Nephron (organoid): Measurements from ENCODE around the gene STARD10.

Source experiments
- H3K27ac Mint-ChIP-seq, 3 experiments: 2 replicates each; pipeline ENCODE4 v1.8.0; 2020; ENCODE audit warnings: mixed read lengths in 3 of 3, mild to moderate bottlenecking in 2 of 3, moderate library complexity in 1 of 3
- H3K27me3 Mint-ChIP-seq: 2 replicates; pipeline ENCODE4 v1.8.0; 2021; ENCODE audit warnings: low read depth, mild to moderate bottlenecking, moderate library complexity, mixed read lengths
- H3K36me3 Mint-ChIP-seq: 2 replicates; pipeline ENCODE4 v1.8.0; 2020; ENCODE audit warnings: low read depth, mixed read lengths
- H3K4me1 Mint-ChIP-seq: 2 replicates; pipeline ENCODE4 v1.8.0; 2020; ENCODE audit warnings: mixed read lengths
- H3K4me3 Mint-ChIP-seq, 3 experiments: 2 replicates each; pipeline ENCODE4 v1.8.0; 2020; ENCODE audit warnings: mild to moderate bottlenecking in 3 of 3, mixed read lengths in 3 of 3, moderate library complexity in 2 of 3
- H3K9me3 Mint-ChIP-seq: 2 replicates; pipeline ENCODE4 v1.8.0; 2020; ENCODE audit warnings: mixed read lengths
- TF ChIP-seq, protein P1 (sequence below), 3 experiments: fragments of 200-600 bp; sonication (generic); IDR thresholded peaks; one replicate each; pipeline ENCODE4 v1.5.0; 2021; ENCODE audit warnings: antibody characterized with exemption in 3 of 3; ENCODE audit not compliant: unreplicated experiment in 3 of 3

Gene STARD10

DNA sequence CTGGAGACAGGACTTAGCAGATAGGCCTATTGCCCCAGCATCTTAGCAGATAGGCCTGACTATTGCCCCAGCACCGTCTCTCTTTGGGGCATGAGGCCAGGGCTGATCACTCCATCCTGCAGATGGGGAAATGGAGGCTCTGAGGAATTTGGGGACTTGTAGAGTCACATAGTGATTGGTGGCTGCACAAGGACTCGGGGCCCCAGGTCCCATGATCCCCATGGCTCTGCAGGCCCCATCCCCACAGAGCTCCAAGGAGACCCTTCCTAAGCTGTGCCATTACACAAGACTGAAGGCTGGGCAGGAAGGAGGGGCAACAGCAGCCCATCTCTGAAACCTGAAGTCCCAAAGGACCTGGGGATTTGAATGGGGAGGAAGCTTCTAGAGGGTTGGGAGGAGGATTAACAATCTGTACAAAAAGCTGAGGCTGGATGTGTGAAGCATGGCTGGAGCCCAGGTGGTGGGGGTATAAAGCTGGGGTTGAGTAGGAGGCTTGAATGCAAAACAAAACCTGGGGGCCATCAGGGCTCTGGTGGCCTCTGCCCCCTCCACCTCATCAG, 43.2 kb downstream of the STARD10 start:
- no peaks in the 10 kb centered on the region for H3K9me3 Mint-ChIP-seq

DNA sequence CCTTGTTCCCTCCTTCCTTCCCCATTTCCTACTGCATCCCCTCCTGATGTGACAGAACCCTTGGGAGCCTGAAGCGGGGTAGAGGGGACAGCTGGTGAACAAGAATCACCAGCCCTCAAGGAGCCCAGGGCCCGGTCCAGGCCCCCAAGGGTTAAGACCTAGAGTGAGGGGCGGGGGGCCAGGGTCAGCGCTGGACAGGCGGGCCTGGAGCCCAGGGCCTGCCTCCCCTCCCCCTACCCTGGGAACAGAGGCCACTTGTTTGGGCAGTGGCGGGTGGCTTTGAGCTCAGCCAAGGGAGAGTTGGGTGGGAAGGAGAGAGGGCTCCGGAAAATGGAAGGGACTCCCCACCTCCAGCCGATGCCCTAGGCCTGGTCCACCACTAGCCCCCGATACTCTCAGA, 43.8 kb downstream of the STARD10 start:
- TF ChIP-seq, protein P1, sequence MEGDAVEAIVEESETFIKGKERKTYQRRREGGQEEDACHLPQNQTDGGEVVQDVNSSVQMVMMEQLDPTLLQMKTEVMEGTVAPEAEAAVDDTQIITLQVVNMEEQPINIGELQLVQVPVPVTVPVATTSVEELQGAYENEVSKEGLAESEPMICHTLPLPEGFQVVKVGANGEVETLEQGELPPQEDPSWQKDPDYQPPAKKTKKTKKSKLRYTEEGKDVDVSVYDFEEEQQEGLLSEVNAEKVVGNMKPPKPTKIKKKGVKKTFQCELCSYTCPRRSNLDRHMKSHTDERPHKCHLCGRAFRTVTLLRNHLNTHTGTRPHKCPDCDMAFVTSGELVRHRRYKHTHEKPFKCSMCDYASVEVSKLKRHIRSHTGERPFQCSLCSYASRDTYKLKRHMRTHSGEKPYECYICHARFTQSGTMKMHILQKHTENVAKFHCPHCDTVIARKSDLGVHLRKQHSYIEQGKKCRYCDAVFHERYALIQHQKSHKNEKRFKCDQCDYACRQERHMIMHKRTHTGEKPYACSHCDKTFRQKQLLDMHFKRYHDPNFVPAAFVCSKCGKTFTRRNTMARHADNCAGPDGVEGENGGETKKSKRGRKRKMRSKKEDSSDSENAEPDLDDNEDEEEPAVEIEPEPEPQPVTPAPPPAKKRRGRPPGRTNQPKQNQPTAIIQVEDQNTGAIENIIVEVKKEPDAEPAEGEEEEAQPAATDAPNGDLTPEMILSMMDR (IDR thresholded peaks at IDR 0.05; ENCODE audit: unreplicated experiment in 3 of 3) = no peak
- no peaks in the 10 kb centered on the region for H3K9me3 Mint-ChIP-seq
- peaks cover 4% of the 10 kb centered on the region for H3K36me3 Mint-ChIP-seq
- no peaks in the 10 kb centered on the region for H3K27me3 Mint-ChIP-seq
- H3K4me3 Mint-ChIP-seq = no peak overlapping the region
- no peak overlapping the region for H3K27ac Mint-ChIP-seq
- H3K4me1 Mint-ChIP-seq = no peaks in the 10 kb centered on the region

More for the DNA sequence above, 43.2 kb downstream of the STARD10 start:
- peaks cover 5% of the 10 kb centered on the region for H3K27me3 Mint-ChIP-seq
- no peaks in the 10 kb centered on the region for H3K4me1 Mint-ChIP-seq
- peaks cover 4% of the 10 kb centered on the region for H3K36me3 Mint-ChIP-seq
- peak overlapping the region; percentile 76 to 88 (median 78) for H3K4me3 Mint-ChIP-seq
- TF ChIP-seq, protein P1 (IDR thresholded peaks at IDR 0.05; ENCODE audit: unreplicated experiment in 3 of 3) = no peak
- H3K27ac Mint-ChIP-seq = no peak overlapping the region

DNA sequence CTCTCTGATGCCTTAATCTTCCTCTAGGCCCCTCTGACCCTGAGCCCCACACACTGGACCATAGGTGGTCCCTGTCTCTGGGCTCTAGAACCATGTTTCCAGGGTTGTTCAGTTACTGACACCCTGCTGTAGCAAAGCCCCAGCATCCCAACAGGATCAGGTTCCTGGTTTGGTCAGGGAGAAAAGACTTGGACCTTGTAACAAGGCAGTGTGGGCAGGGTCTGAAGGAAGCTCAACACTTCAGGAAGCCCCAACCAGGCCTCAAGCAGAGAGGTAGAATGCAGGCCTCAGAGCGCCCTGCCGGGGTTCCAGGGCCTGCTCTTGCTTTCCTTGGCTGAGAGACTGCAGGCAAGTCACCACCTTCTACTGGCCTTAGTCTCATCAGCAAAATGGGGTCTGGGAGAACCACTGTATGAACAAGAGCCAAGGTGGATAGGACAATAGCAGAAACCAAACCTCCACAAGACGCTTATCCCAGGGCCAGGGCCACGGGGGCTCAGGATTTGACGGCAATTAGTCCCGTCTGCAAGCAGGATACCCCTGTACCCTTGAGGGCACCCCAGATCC, 46.5 kb downstream of the STARD10 start:
- no peaks in the 10 kb centered on the region for H3K9me3 Mint-ChIP-seq
- H3K4me1 Mint-ChIP-seq = peaks cover 6% of the 10 kb centered on the region
- TF ChIP-seq, protein P1 (IDR thresholded peaks at IDR 0.05; ENCODE audit: unreplicated experiment in 3 of 3) = no peak
- H3K27ac Mint-ChIP-seq = peak overlapping the region in 1 of 3 experiments; percentile 70
- no peak overlapping the region for H3K4me3 Mint-ChIP-seq
- no peaks in the 10 kb centered on the region for H3K27me3 Mint-ChIP-seq
- no peaks in the 10 kb centered on the region for H3K36me3 Mint-ChIP-seq

DNA sequence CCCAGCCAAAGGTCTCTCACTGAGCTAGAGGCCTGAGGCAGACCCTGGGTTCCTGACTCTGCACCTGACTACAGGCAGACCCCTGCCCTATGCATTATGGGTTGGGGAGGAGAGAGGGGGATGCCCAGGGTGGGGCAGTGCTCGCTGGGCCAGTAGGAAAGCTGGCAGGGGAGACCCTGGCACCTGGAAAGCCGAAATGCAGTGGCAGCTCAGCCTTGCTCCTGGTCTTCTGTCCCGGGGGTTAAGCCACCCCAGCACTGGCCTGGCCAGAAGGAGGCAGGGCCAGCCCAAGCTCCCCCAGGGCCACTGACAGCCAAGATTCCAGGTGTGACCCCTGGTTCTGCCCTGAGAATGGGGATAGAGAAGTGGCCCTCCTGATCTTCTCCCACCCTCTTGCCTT, 47.0 kb downstream of the STARD10 start:
- H3K9me3 Mint-ChIP-seq = no peaks in the 10 kb centered on the region
- TF ChIP-seq, protein P1 (IDR thresholded peaks at IDR 0.05; ENCODE audit: unreplicated experiment in 3 of 3) = no peak
- H3K27me3 Mint-ChIP-seq = no peaks in the 10 kb centered on the region
- peak overlapping the region in 1 of 3 experiments; percentile 70 for H3K27ac Mint-ChIP-seq
- H3K4me1 Mint-ChIP-seq = peaks cover 12% of the 10 kb centered on the region
- no peaks in the 10 kb centered on the region for H3K36me3 Mint-ChIP-seq
- no peak overlapping the region for H3K4me3 Mint-ChIP-seq

DNA sequence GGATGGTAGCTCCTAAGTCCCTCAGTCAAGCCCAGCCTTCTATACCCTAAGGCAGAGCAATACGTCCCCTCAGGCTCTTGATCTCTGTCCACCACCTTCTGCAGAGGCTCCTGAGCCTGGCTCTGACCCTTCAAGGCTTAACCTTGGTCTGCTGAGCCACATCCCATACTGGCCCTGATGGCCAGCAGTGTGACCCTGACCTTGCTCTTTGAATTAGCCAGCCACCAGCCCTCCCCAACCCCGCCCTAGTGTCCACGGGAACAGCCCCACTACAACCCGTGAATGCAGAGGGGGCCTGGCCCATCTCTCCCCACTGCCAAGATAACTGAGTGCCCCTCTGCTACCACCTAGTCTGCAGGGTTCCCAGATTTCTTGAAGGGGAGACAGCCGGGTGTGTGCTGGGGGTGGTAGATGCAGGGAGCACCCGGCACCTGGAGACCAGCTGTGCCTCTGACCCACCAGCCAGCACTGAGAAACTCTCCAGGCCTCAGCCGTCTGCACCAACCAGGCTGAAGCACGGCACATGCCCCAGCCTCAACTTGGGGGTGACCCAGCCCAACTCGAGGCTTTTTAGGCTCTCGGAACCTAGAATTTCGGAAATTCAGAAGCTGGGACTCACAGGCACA, 47.8 kb downstream of the STARD10 start:
- Mint-ChIP-seq H3K36me3 (no peaks in the 10 kb centered on the region), H3K27ac (no peak overlapping the region), H3K27me3 (no peaks in the 10 kb centered on the region), H3K4me3 (no peak overlapping the region), H3K4me1 (peaks cover 17% of the 10 kb centered on the region), H3K9me3 (no peaks in the 10 kb centered on the region)
- TF ChIP-seq, protein P1 (IDR thresholded peaks at IDR 0.05; ENCODE audit: unreplicated experiment in 3 of 3) = no peak
